DOHH2 (cell line): ENCODE measurements around the gene YIPF7.

Experiments used
- EZH2phosphoT487 ChIP-seq: fragments of 200-600 bp; sonication (generic); IDR thresholded peaks from 2 replicates; pipeline ENCODE4 v1.6.1; 2017; ENCODE audit warnings: borderline replicate concordance, mild to moderate bottlenecking, antibody characterized with exemption, low read length, moderate library complexity, mixed read lengths
- TF ChIP-seq, protein P1 (sequence below): fragments of 200-600 bp; sonication (generic); IDR thresholded peaks from one replicate; pipeline ENCODE4 v1.5.1; 2014; ENCODE audit warnings: antibody characterized with exemption, mild to moderate bottlenecking, low read depth, low read length; ENCODE audit not compliant: poor library complexity, severe bottlenecking

DNA sequence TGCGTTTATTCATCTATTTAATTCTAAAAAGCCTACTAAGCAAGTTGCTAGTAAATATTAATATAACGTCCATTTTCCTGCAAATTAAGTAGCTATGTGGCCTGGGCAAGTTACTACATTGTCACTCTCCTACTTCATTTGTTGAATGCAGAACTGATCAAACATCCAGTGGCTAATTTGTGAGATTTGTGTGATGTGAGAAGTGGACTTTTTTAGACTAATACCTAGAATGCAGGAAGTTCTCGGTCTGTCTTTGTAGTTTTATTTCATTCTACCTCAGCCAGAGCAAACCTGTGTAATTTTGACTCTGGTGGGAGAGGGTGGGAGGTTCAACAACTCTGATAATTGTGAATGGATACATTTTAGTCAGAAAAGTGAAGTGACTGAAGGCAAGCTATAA lies 27.6 kb upstream of the YIPF7 start:
- TF ChIP-seq, protein P1, sequence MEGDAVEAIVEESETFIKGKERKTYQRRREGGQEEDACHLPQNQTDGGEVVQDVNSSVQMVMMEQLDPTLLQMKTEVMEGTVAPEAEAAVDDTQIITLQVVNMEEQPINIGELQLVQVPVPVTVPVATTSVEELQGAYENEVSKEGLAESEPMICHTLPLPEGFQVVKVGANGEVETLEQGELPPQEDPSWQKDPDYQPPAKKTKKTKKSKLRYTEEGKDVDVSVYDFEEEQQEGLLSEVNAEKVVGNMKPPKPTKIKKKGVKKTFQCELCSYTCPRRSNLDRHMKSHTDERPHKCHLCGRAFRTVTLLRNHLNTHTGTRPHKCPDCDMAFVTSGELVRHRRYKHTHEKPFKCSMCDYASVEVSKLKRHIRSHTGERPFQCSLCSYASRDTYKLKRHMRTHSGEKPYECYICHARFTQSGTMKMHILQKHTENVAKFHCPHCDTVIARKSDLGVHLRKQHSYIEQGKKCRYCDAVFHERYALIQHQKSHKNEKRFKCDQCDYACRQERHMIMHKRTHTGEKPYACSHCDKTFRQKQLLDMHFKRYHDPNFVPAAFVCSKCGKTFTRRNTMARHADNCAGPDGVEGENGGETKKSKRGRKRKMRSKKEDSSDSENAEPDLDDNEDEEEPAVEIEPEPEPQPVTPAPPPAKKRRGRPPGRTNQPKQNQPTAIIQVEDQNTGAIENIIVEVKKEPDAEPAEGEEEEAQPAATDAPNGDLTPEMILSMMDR, result no peak
- TF ChIP-seq EZH2phosphoT487, result no peak
